Activated T-cell treated with anti-CD3 and anti-CD28 coated beads, Interleukin-2, amount 50 U/mL, for 1 hour (primary cell): ENCODE measurements around the gene GRIK4.

ENCODE experiments used
- DNase-seq: peaks from one replicate; pipeline ENCODE4 v3.0.0-alpha.2; 2020

The GRIK4 gene

DNA sequence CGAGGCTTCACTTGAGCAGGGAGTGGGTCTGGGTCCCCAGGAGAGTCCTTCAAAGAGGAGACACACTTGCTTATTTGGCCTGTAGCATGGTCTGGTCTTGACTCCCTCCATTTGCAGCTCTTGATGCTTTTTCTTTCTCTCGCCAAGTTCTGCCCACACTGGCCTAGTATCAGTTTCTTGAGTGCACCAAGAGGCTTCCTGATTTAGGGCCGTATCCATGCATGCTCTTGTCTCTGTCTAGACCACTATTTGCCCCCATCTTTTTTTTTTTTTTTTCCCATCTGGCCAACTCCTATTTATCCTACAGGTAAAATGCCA is 170.7 kb downstream of the GRIK4 start:
- DNase-seq, result no peak

DNA sequence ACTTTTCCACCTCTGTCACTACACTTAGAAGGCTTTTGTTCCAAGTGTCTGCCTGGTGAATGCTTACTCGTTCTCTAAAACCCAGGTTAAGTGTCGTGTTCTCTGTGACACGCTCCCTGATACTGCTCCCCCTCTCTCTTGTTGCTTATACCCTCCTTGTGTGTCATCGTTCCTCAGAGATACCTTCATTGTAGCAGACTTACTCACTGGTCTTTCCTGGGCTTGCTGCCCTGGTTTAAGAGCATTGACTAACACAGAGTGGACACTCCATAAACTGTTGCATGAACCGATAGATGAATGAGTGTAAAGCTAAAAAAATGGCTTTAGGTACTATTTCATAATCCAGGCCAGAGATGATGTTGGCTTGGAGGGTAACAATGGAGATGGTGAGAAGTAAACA is 171.3 kb downstream of the GRIK4 start:
- DNase-seq, result no peak

DNA sequence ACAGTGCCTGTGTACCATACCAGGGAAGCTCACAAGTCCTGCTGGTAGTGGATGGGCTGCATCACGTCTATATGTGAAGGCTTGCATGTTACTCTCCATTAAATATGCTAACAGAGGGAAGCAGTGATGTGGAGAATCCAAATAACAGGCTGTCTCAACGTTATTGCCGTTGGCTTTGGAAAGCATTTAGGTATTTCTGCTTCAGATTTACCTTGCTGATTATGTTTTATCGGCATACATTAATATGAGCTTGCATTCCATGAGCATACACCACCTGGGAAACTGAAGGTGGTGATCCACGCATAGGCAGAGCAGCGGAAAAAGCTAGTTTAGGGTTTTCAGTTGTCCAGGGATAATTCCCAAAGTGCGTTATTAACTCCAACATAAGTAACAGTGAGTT is 175.0 kb downstream of the GRIK4 start:
- DNase-seq, result no peak

DNA sequence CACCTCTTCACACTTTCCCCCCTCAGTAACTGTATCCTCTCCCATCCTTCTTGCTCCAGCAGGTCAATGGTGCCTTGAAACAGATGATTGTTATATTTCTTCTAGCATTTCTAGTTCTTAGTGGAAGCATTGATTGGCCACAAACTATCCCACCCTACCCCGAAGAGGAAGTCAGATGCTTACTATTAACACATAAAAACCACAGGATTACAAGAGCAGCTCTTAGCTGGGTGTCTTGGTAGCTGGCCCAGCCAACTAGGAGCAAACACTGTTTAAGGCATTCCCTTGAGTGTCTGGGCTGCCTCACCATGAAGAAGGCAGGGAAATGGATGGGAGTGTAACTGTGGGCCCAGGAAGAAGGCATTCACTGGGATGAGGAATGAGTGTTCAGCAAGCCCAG is 176.6 kb downstream of the GRIK4 start:
- DNase-seq, result no peak

DNA sequence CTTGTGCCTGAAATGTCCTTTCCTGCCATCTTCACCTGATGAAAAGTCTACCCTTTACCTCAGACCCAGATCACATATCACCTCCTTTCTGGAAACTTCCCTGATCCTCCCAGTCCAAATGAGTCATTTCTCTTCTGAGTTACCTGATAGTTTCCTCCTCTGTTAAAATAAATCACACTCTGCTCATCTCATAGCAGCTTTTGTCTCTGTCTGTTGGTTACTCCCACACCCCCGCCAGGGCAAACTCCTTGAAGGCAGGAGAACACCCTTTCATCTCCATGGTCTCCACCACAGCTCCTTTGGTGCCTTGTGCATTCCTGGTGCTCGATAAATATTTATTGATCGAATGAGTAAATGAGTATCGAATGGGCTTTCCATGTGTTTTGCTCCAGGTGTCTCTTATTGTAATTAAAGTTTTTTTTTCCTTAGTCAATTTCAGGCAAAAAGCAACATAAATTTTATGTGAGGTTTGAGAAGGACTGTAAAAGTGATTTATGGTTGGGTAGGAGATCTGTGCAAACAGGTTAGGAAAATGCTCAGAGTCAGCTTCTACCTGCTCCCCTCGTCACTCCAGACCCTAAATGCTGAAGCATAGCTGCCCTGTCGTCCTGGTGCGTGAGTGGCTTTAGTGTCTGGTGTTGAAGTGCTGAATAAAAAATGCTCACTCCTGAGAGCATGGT is 178.2 kb downstream of the GRIK4 start:
- DNase-seq, result no peak

DNA sequence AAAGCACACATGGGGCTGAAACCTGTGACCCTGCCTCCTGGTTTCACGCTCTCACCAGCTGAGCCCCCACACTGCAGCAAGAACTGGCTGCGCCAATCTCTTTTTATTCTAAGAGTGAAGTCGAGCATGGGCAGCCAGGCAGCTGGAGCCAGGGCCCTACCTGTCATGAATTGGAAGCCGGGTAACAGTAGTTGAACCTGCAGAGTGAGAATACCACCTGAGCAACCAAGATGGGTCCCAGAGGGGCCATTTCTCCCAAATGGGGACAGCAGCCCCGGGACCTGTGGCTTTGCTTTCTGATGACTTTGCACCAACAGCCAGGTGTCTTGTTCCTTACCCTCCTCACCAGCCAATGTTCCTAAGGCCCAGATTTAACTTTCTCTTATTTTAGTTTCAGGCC is 178.9 kb downstream of the GRIK4 start:
- no peak for DNase-seq

DNA sequence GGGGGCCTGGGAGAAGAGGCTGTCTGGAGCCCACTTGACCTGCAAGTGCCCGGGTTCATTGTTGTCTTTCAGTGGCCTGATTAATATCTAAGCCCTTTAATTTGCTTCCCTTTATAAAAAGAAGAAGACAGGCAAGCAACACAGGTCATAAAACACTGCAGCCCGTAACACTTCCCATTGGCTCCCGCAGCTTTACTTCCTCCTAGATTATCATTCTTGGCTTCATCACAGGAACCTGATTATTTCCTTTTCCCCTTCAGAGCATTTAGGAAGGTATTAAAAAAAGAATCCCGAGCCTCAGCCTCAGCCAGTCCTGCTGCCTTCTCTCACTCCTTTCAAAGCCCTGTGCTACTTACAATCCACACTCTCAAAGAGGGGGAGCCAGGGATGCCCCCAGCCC is 183.2 kb downstream of the GRIK4 start:
- DNase-seq, result no peak

DNA sequence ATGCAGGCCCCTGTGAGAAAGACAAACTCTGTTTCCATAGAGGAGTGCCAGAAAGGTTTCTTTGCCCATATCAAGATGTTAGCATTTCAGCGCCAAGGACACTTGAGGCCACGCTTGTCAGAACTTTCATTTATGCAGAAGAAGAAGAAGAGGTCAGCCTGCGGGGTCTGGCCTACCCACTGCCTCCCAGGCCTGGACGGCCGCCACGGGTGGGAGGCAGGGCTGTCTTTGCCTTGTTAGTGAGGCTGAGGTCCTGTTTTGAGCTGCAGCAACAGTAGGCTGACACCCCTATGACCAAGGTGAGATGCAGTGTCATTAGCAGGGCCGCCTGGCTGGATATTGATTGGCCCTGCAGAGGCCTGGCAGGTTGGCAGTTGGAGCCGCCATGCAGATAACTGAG is 183.9 kb downstream of the GRIK4 start:
- no peak for DNase-seq

DNA sequence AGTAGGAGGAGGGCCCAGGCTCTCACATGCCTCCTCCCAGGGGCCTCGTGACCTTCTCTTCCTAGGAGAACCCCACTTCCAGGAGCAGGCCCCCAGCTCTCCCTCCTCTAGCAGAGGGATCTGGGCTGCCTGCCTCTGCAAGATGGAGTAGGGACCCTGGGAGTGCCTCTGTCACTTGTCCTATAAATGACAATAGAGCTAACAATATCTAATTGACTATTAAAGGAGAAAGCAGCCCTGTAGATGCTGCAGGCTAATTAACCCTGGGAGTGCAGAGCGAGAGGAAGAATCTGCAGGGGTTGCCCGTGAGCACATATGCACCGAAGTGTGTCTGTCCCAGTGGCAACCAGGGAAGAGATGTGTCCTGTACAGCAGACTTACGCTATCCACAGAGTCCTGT is 184.4 kb downstream of the GRIK4 start:
- no peak for DNase-seq

DNA sequence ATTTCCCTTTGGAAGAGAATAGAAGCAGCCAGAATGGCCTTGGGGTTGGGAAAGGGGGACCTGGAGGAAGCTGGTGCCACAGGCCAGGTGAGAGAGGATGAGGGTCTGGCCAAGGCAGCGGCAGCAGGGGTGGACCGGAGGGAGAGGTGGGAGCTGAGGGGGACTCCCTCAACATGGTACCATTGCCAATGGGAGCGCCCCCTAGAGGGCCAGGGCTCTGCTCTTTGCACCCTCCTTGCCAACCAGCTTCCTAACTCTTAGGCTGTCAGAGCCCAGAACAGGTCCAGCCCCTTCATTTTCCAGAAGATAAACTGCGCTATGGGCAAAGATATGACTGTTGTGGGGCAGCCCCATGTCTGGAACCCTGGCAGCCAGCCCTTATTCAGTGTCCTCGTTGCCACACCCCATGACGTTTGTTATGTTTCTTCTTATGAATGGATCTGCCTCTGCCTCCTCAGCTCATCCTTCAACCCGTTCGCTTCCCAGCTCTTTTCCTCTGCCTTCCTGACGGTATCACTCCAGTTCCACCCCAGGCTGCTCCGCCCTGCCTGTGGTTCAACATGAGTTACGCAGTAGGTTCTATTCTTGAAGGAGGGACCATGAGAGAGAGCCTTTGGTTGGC is 185.2 kb downstream of the GRIK4 start:
- no peak for DNase-seq

DNA sequence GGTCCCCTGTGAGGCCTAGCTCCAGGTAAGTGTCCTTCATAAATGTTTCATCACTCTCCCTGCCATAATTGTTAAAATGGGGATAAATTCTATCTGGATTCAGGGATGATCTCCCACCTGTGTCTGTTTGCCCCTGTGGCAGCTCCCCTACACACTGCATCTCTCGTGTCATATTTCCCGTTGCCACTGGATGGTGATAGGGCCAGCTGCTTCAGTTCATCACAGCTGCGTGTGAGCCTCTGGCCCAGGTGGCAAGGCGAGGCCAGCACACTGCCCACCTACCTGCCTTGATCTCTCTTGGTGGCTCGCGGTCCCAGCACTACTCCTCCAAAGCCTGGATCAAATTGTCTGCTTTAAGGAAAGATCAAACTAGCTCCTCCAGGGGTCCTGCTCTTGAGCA is 187.4 kb downstream of the GRIK4 start:
- DNase-seq, result no peak

DNA sequence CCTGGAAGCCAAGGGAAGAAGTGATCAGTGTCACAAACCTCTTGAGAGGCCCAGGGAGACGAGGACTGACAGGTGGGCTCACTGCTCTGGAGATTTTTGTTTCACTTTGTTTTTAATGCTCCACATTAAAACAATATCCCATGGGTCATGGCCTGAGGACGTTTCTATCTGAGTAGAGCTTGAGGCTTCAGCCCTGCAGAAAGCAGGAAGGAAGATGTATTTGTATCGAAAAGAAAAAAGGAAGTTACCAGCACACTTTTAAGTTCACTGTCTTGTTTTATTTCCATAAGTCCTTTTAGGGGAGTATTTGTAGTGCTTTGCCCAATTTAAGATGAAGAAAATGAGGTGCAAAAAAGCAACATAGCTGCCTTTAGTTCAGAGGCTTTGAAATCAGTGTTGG is 191.1 kb downstream of the GRIK4 start:
- DNase-seq, result no peak

DNA sequence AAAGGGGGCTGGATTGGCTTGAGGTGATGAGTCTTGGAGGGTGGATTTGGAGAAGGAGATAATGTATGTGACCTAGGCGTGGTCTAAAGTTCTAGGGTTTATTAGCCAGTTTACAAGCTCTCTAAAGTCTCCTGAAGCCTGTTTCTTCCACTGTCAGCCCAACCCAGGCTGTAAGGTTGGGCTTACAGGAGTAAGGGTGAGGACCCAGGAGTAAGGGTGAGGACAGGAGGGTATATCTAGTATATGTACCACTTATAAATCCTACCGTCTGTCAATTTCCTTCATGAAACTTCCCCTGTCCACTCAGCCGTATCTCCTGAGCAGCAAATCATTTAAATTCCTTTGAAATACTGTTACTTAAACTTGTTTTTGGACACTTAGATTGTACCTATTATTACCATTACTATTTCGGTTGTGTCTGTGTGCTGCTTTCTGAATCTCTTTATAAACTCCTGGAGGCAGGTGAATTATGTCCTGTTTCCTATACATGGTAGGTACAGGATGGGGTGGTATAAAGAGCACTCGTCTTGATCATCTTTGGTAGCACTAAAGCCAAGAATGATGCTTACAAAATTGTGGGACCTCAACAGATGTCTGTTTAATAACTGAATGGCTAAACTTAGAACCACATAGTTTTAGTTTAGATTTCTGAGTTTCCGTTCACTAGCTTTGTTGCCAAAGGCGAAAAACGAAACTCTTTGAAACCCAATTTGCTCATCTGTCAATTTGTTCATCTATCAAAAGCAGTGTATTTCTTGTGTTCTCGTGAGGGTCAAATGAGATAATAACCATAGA is 192.0 kb downstream of the GRIK4 start:
- DNase-seq, result no peak

DNA sequence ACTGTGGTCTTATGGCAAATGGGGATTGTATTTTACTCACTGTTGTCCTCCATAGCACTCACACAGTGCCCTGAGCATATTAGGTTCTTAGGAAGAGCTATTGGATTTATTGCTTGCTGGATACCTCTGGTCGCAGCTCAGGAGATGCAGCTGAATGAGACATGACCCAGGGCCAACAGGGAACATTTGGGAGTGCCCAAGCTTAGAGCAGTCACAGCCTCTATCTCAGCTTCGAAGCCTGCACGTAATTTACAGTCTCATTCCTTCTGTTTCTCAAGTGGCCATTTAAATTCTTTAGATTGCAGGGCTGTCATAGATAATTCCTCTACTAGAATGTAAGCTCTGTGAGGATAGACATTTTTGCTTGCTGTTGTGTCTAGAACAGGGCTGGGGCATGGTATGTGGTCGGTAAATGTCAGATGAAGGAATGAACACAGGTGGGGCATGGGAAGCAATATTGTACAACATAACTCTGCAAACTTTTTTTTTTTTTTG is 192.8 kb downstream of the GRIK4 start:
- DNase-seq, result no peak

DNA sequence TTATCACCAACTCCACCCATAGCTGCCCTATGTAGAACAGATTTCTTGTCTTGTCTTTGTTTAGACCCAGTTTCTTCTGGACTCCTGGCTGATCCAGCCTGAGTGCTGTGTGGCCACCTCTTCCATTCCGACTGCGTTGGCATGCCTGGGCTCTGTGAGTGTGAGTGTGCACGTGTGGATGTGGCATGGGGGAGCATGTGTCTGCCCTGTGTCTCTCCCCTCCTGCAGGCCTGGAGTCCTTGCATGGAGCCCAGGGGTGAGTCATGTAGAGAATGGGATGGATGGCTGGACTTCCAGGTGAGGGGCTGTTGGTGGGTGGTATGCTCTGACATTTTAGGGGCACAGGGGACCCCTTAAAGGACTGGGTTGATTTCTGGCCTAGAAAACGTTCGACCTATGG is 194.7 kb downstream of the GRIK4 start:
- no peak for DNase-seq

DNA sequence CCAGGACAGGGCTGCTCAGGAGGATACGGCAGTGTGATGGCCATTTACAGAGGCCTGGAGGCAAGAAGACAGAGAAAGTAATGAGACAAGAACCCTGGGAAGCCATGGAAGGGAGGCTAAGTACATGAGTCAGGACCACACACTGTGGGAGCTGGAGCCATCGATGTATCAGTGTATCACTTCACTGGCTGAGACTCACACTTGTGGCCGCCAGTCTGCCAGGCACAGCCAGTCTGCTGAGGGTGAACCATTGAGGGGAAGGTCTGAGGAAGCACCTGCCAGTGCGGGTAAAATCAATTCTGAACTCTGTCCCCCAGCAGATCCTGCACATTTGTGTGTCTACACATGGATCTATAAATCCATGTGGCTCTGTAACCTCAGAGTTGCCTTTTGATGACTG is 195.6 kb downstream of the GRIK4 start:
- DNase-seq, result no peak

DNA sequence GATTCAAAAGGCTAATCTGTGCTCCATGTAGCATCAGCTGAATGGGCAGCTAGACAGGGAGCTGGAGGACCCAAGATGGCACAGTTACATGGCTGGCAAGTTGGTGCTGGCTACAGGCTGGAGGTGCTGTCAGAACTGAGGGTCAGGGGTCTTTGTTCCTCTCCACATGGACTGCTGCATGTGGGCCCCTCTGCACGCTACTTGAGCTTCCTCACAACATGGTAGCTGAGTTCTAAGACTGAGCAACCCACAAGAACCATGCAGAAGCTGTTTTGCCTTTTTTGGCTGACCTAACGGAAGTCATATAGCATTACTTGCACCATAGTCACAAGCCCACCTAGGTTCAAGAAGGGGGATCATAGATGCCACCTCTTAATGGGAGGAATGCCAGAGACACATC is 196.1 kb downstream of the GRIK4 start:
- DNase-seq, result no peak

DNA sequence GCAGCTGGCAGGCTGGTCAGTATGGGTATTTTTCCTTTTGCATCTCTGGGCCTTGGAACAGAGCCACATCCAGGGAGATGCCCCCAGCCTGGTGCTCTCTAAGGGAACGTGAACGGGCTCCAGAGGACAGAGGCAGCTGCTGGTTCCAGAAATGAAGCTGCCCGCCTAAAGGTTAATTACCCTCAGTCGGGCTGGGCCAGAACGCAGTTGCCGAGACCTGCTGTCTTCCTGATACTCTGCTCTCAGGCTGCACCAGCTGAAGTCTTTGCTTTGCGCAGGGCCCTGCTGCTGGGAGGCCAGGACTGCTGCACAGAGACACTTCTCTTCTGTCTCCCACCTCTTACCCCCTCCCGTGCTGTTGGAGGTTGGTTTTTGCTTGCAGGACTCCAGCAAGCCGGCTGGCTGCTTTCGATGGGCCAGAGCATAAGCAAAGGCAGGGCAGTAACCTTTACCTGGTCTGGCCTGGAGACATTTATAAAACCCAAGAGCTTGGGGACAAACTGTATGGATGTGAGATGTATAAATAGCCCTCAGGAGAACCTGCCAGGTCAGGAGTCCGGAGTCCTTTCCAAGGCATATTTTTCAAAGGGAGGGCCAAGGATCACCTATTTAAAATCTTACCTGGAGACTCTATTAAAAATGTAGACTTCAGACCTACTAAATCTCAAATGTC is 197.1 kb downstream of the GRIK4 start:
- no peak for DNase-seq

DNA sequence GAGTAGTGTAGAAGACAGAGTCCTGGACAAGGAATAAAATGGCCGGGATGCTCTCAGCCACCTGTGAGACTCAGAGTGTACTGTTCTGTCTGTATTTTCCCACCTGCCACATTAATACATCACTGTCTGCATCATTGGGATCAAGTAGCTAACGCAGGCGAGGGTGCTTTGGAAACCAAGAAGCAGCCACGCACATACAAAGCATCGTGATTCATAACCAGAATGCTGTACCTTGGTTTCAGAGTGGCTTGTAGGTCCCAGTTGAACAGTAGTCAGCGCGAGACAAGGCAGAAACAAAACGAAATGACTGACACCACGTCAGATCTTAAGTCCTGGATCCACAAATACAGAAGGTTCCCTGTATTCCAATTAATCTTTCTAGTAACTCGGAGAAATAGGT is 198.3 kb downstream of the GRIK4 start:
- DNase-seq, result no peak

DNA sequence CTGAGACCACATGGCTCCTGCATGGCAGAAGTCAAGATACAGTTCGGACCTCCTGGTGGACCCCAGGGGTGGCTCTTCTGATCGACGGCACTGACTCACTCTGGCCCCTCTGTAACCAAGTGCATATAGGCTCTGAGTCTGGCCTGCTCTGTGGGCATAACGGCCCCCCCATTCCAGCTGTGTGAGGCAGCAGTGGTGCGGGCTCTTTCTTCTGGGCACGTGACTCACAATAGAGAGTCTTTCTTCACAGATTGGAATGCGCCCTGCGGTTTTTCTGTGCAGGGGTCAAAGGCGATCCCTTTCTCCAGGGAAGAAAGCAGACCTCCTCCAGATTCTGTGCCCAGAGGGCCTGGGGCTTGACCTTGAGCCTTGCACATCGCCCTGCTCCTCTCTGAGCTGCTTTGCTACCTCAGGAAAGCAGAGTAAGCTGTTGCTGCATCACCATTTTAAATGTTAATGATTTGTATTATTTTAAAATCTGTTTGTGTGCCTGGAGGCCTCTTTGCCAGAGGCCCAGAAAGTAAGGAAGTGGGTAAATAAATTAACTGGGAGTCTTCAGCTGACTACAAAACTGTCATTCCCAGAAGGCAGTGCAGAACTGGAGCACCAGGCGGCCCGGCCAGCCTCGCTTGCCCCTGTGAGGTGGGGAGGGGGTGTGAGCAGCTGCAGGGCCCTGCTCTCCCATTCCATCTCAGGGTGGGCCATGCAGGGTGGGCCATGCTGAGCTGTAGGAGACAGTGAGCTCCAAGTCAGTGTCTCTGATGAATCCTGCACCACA is 199.0 kb downstream of the GRIK4 start:
- DNase-seq, result no peak

DNA sequence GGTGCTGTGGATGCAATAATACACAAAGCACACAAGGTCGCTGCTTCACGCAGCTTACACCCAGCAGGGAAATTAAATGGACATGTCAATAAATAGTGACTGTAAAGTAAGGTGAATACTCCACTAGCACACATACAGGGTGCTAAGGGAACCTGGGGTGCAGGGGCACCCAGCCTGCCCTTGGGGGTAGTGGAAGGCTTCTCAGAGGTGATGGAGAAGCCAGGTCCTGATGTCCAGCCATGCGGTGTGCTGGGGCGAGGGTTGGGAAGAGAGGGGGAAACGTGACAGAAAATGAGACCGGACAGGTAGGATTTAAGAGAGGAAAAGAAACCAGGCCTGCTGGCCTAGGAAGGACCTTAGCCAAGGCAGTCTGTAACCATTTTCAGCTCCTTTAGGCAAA is 200.5 kb downstream of the GRIK4 start:
- no peak for DNase-seq

DNA sequence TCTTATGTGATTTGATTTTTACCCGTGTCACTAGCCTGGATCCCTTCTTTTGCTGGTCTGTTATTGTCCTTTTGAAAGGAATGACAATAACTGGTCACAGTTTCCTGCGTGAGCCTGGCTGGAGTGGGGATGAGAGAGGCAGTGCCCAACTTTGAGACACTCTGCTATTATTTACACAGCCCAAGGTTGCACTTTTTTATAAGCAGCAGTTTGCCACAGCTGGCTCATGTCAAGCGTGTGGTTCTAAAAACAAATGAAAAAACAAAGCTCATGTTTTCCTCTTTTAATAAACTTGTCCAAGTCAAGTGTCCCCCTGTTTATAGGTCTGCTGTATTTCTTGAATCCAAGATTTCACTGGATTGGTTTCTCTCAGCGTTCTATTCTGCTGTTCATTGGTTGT is 201.3 kb downstream of the GRIK4 start:
- DNase-seq, result no peak

DNA sequence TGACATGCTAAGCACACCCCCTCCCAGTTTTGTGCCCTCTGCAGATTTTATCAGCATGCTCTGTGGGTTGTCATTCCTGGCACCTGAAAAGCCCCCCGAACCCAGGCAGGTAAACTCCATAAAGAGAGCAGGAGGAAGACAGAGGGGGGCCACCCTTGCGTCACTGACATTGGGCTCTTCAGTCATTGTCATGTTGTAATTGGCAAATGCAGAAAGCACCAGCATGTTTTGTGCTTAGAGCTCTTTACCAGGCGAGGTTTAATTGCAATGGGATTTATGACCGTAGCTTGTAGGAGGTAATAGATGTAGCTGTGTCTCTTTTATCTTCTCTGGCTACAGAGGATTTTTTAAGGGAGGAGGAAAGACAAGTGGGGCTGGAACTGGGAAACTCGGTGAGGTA is 201.7 kb downstream of the GRIK4 start:
- no peak for DNase-seq
